Liver (tissue), 9 donors: ENCODE results near the gene KCNQ1. TPM values are rescaled to one million over a fixed set of nuclear protein-coding genes. Genes with fewer than 3 reads are reported as not detected.

Experiments
- DNase-seq: peaks from one replicate; pipeline ENCODE4 v3.0.0-alpha.2; 2017; ENCODE audit warnings: low spot score
- H3K27ac ChIP-seq, 2 donors: one replicate each; pipeline ENCODE4 v1.7.0; 2013; ENCODE audit warnings: inconsistent platforms in 2 of 2, low read length in 2 of 2, control low read depth in 1 of 2, low read depth in 1 of 2, mild to moderate bottlenecking in 1 of 2
- H3K27me3 ChIP-seq, 4 donors: one replicate each; pipeline versions ENCODE4 v1.6.1 to v1.7.0; 2013; ENCODE audit warnings: low read length in 3 of 4, inconsistent platforms in 1 of 4, mild to moderate bottlenecking in 1 of 4, moderate library complexity in 1 of 4; ENCODE audit not compliant: control insufficient read depth in 4 of 4, insufficient read depth in 4 of 4
- H3K36me3 ChIP-seq, 4 donors: one replicate each; pipeline versions ENCODE4 v1.6.1 to v1.7.0; 2013; ENCODE audit warnings: low read length in 3 of 4, mild to moderate bottlenecking in 3 of 4, low read depth in 1 of 4, moderate library complexity in 1 of 4; ENCODE audit not compliant: control insufficient read depth in 4 of 4, insufficient read depth in 3 of 4
- H3K4me1 ChIP-seq, 4 donors: one replicate each; pipeline versions ENCODE4 v1.6.1 to v1.7.0; 2013; ENCODE audit warnings: low read length in 3 of 4, mild to moderate bottlenecking in 3 of 4, moderate library complexity in 1 of 4; ENCODE audit not compliant: control insufficient read depth in 4 of 4, insufficient read depth in 4 of 4
- H3K4me3 ChIP-seq, 3 donors: one replicate each; pipeline versions ENCODE4 v1.6.1 to v1.7.0; 2013; ENCODE audit warnings: low read length in 3 of 3, control low read depth in 1 of 3, low read depth in 1 of 3, mild to moderate bottlenecking in 1 of 3
- H3K9ac ChIP-seq, 2 donors: one replicate each; pipeline ENCODE4 v1.7.0; 2013; ENCODE audit warnings: low read length in 2 of 2, mild to moderate bottlenecking in 2 of 2, moderate library complexity in 2 of 2, control low read depth in 1 of 2, low read depth in 1 of 2
- H3K9me3 ChIP-seq, 4 donors: one replicate each; pipeline versions ENCODE4 v1.6.1 to v1.7.0; 2013; ENCODE audit warnings: low read length in 3 of 4; ENCODE audit not compliant: control insufficient read depth in 4 of 4
- EGR1 ChIP-seq, 2 donors: IDR thresholded peaks; 2 replicates each; pipeline ENCODE4 v1.6.1; 2016 to 2018; ENCODE audit warnings: antibody characterized with exemption in 2 of 2, low read depth in 2 of 2
- FOXA1 ChIP-seq: IDR thresholded peaks from 2 replicates; pipeline ENCODE4 v1.6.1; 2016; ENCODE audit warnings: antibody characterized with exemption
- FOXA2 ChIP-seq: IDR thresholded peaks from 2 replicates; pipeline ENCODE4 v1.6.1; 2016; ENCODE audit warnings: antibody characterized with exemption
- GABPA ChIP-seq, 2 donors: IDR thresholded peaks in 1 of 2; conservative IDR thresholded peaks in 1 of 2; 2 replicates each; pipeline ENCODE4 v1.6.1; 2016; ENCODE audit warnings: antibody characterized with exemption in 2 of 2, mild to moderate bottlenecking in 1 of 2, moderate library complexity in 1 of 2
- HNF4A ChIP-seq, 2 donors: conservative IDR thresholded peaks; 2 replicates each; pipeline ENCODE4 v1.6.1; 2016; ENCODE audit warnings: antibody characterized with exemption in 2 of 2, mild to moderate bottlenecking in 2 of 2
- HNF4G ChIP-seq: IDR thresholded peaks from 2 replicates; pipeline ENCODE4 v1.6.1; 2016; ENCODE audit warnings: antibody characterized with exemption
- JUND ChIP-seq, 2 donors: IDR thresholded peaks; 2 replicates each; pipeline ENCODE4 v1.6.1; 2016; ENCODE audit warnings: antibody characterized with exemption in 2 of 2
- NR2F2 ChIP-seq: IDR thresholded peaks from 2 replicates; pipeline ENCODE4 v1.6.1; 2016; ENCODE audit warnings: antibody characterized with exemption
- RAD21 ChIP-seq, 2 donors: IDR thresholded peaks; 2 replicates each; pipeline ENCODE4 v1.6.1; 2016; ENCODE audit warnings: antibody characterized with exemption in 2 of 2, mild to moderate bottlenecking in 2 of 2
- RXRA ChIP-seq, 2 donors: IDR thresholded peaks; 2 replicates each; pipeline ENCODE4 v1.6.1; 2017 to 2018; ENCODE audit warnings: antibody characterized with exemption in 2 of 2, mild to moderate bottlenecking in 1 of 2
- TAF1 ChIP-seq: conservative IDR thresholded peaks from 2 replicates; pipeline ENCODE4 v1.6.1; 2016; ENCODE audit warnings: antibody characterized with exemption, mild to moderate bottlenecking
- YY1 ChIP-seq: IDR thresholded peaks from 2 replicates; pipeline ENCODE4 v1.6.1; 2016; ENCODE audit warnings: antibody characterized with exemption, mild to moderate bottlenecking
- WGBS: extraction: QIAGEN DNeasy Blood & Tissue Kit; methylation state at CpG from one replicate; pipeline ENCODE4 v1.1.7; 2013; 5-methylcytosine and 5-hydroxymethylcytosine counted together
- polyA plus RNA-seq, 2 donors: library from polyadenylated mRNA; stranded (reverse) in 1 of 2; unstranded in 1 of 2; fragments of 200-250 nt in 1 of 2; fragments of >200 nt in 1 of 2; fragmentation: Nextera tagmentation in 1 of 2; extraction: Ambion mirVana in 1 of 2; gene quantifications; one replicate each; pipeline versions ENCODE4 v1.2.1 to v1.2.3, GENCODE V29; 2013 to 2015
- total RNA-seq, 2 donors: library from RNA; depleted of rRNA; stranded (reverse); fragments of >200 nt; gene quantifications; one replicate each; pipeline ENCODE4 v1.2.3, GENCODE V29; 2014
- TF ChIP-seq, protein P1 (sequence below): fragments of 150-350 bp; IDR thresholded peaks from 2 replicates; pipeline ENCODE4 v1.5.1; 2017; ENCODE audit warnings: improper control_type of control experiment, low read depth, low read length; ENCODE audit not compliant: missing input control
- TF ChIP-seq, protein P2 (sequence below): IDR thresholded peaks from 2 replicates; pipeline ENCODE4 v1.6.1; 2016; ENCODE audit warnings: antibody characterized with exemption
- TF ChIP-seq, protein P3 (sequence below): IDR thresholded peaks from 2 replicates; pipeline ENCODE4 v1.6.1; 2016; ENCODE audit warnings: antibody characterized with exemption
- TF ChIP-seq, protein P4 (sequence below): IDR thresholded peaks from 2 replicates; pipeline ENCODE4 v1.6.1; 2016; ENCODE audit warnings: antibody characterized with exemption, mild to moderate bottlenecking
- donor health status: healthy.
- donor health status: healthy.
- donor health status: healthy.
- donor health status: healthy.
- donor health status: healthy.

The KCNQ1 gene
- total and polyA plus RNA-seq, 4 donors, result 0.31 to 2.2 (median 1.5) TPM

DNA sequence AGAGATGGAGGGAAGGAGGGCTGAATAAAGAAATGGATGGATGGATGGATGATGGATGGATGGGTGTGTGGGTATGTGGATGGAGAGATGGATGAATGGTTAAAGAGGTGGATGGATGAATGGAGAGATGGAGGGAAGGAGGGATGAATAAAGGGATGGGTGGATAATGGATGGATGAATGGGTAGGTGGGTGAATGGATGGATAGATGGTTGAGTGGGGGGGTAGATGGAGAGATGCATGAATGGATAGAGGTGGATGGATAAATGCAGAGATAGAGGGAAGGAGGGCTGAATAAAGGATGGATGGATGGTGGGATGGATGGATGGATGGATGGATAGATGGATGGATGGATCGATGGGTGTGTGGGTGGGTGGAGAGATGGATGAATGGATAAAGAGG, 369.2 kb downstream of the KCNQ1 start:
- 91% methylated on average over 1 of the region's 1 CpG for WGBS
- DNase-seq, result no peak
- TF ChIP-seq, protein P1, sequence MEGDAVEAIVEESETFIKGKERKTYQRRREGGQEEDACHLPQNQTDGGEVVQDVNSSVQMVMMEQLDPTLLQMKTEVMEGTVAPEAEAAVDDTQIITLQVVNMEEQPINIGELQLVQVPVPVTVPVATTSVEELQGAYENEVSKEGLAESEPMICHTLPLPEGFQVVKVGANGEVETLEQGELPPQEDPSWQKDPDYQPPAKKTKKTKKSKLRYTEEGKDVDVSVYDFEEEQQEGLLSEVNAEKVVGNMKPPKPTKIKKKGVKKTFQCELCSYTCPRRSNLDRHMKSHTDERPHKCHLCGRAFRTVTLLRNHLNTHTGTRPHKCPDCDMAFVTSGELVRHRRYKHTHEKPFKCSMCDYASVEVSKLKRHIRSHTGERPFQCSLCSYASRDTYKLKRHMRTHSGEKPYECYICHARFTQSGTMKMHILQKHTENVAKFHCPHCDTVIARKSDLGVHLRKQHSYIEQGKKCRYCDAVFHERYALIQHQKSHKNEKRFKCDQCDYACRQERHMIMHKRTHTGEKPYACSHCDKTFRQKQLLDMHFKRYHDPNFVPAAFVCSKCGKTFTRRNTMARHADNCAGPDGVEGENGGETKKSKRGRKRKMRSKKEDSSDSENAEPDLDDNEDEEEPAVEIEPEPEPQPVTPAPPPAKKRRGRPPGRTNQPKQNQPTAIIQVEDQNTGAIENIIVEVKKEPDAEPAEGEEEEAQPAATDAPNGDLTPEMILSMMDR, result no peak
- TF ChIP-seq JUND (IDR thresholded peaks at IDR 0.05), result no peak
- TF ChIP-seq RXRA (IDR thresholded peaks at IDR 0.05), result no peak
- TF ChIP-seq GABPA (IDR thresholded peaks at IDR 0.05 in 1 of 2, conservative IDR thresholded peaks at IDR 0.05 in 1 of 2), result no peak
- no peak for TF ChIP-seq HNF4G
- TF ChIP-seq, protein P2, sequence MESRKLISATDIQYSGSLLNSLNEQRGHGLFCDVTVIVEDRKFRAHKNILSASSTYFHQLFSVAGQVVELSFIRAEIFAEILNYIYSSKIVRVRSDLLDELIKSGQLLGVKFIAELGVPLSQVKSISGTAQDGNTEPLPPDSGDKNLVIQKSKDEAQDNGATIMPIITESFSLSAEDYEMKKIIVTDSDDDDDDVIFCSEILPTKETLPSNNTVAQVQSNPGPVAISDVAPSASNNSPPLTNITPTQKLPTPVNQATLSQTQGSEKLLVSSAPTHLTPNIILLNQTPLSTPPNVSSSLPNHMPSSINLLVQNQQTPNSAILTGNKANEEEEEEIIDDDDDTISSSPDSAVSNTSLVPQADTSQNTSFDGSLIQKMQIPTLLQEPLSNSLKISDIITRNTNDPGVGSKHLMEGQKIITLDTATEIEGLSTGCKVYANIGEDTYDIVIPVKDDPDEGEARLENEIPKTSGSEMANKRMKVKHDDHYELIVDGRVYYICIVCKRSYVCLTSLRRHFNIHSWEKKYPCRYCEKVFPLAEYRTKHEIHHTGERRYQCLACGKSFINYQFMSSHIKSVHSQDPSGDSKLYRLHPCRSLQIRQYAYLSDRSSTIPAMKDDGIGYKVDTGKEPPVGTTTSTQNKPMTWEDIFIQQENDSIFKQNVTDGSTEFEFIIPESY, result no peak
- TF ChIP-seq, protein P3, sequence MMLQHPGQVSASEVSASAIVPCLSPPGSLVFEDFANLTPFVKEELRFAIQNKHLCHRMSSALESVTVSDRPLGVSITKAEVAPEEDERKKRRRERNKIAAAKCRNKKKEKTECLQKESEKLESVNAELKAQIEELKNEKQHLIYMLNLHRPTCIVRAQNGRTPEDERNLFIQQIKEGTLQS, result no peak
- TF ChIP-seq HNF4A (conservative IDR thresholded peaks at IDR 0.05), result no peak
- TF ChIP-seq FOXA2, result no peak
- TF ChIP-seq EGR1 (IDR thresholded peaks at IDR 0.05; ENCODE audit: low read depth in 2 of 2), result no peak
- no peak for TF ChIP-seq YY1
- no peak for TF ChIP-seq RAD21 (IDR thresholded peaks at IDR 0.05)
- TF ChIP-seq FOXA1, result no peak
- TF ChIP-seq TAF1, result no peak
- no peak for TF ChIP-seq NR2F2
- TF ChIP-seq, protein P4, sequence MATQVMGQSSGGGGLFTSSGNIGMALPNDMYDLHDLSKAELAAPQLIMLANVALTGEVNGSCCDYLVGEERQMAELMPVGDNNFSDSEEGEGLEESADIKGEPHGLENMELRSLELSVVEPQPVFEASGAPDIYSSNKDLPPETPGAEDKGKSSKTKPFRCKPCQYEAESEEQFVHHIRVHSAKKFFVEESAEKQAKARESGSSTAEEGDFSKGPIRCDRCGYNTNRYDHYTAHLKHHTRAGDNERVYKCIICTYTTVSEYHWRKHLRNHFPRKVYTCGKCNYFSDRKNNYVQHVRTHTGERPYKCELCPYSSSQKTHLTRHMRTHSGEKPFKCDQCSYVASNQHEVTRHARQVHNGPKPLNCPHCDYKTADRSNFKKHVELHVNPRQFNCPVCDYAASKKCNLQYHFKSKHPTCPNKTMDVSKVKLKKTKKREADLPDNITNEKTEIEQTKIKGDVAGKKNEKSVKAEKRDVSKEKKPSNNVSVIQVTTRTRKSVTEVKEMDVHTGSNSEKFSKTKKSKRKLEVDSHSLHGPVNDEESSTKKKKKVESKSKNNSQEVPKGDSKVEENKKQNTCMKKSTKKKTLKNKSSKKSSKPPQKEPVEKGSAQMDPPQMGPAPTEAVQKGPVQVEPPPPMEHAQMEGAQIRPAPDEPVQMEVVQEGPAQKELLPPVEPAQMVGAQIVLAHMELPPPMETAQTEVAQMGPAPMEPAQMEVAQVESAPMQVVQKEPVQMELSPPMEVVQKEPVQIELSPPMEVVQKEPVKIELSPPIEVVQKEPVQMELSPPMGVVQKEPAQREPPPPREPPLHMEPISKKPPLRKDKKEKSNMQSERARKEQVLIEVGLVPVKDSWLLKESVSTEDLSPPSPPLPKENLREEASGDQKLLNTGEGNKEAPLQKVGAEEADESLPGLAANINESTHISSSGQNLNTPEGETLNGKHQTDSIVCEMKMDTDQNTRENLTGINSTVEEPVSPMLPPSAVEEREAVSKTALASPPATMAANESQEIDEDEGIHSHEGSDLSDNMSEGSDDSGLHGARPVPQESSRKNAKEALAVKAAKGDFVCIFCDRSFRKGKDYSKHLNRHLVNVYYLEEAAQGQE, result no peak
- Histone ChIP-seq H3K9me3 (peaks cover 4 to 10% (median 7%) of the 10 kb centered on the region in 4 donors), H3K27me3 (no peaks in the 10 kb centered on the region), H3K4me3 (no peak overlapping the region), H3K4me1 (no peaks in the 10 kb centered on the region), H3K36me3 (no peaks in the 10 kb centered on the region), H3K9ac (no peak overlapping the region), H3K27ac (no peak overlapping the region)

DNA sequence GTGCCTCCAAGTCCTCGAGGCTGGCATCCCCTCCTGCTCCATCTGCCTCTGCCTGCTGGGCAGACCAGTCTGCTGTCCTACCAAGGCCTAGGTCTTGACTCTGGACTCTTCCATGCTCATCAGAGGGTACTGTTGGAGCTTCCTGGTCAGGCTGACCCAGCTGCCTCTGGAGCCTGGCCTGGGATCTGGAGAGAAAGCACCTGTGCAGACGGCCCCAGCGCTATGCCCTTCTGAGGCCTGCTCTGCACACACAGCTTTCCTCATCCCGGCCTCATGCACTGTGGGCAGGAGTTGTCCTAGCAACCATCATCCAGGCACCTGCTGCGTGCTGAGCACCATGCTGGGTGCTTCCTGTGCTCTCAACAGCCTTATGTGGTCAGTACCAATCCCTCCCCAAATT, 369.9 kb downstream of the KCNQ1 start:
- Histone ChIP-seq H3K4me1 (no peaks in the 10 kb centered on the region), H3K9me3 (peaks cover 4 to 12% (median 6%) of the 10 kb centered on the region in 4 donors), H3K27me3 (no peaks in the 10 kb centered on the region), H3K36me3 (no peaks in the 10 kb centered on the region), H3K27ac (no peak overlapping the region), H3K4me3 (no peak overlapping the region), H3K9ac (no peak overlapping the region)
- no peak for DNase-seq
- 82% methylated on average over 5 of the region's 5 CpGs for WGBS
- TF ChIP-seq NR2F2 (no peak), EGR1 (IDR thresholded peaks at IDR 0.05; ENCODE audit: low read depth in 2 of 2) (no peak), RXRA (IDR thresholded peaks at IDR 0.05) (no peak), RAD21 (IDR thresholded peaks at IDR 0.05) (no peak), HNF4A (conservative IDR thresholded peaks at IDR 0.05) (no peak), YY1 (no peak), HNF4G (no peak), FOXA1 (no peak)
- TF ChIP-seq, protein P2, result no peak
- TF ChIP-seq, protein P1, result no peak
